Measurements from ENCODE around the gene ETFA.

ETFA gene

DNA sequence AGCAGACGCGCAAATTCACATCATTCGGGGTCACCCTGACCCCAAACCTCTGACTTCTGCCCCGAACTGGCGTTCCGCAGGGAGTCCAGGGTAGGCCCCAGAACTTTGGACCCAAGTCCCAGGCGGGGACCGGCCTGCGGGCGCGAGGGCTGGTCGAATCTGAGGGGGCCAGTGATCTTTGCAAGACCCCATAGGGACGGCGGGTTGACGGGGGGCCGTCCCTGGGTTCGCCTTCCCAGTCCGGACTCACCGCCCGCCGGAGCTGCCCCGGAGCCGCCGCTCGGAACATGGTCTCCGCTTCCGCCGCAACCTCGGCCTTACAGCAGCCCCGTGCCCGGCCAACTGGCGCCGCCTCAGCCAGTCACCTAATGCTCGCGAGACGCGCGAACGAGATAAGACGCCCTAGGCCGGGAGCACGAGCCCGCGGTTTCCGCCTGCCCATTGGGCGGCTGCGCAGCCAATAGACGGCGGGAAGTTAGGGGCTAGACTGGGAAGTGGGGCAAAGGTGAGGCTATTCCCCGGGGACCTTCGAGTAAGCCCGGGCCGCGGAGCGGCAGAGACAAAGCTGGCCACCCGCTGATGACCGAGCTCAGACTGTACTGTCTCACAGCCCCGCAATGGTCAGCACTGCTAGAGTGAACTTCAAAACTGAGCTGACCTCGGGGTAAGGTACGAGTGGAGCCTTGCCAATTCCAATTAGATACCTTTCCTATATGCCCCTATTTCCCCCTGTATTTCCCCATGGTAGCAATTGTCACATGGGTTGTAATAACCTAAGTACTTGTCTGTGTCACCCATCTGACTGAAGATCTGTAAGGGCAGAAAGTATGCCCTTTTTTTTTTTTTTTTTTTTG lies at the start of gene ETFA:
Gene ETFA, minus strand, starts transcription at position 370 of the 854 bp plus-strand sequence. Its CDS starts 81 bp downstream, at position 289.
- peak; percentile 91 to 97 for DNase-seq

DNA sequence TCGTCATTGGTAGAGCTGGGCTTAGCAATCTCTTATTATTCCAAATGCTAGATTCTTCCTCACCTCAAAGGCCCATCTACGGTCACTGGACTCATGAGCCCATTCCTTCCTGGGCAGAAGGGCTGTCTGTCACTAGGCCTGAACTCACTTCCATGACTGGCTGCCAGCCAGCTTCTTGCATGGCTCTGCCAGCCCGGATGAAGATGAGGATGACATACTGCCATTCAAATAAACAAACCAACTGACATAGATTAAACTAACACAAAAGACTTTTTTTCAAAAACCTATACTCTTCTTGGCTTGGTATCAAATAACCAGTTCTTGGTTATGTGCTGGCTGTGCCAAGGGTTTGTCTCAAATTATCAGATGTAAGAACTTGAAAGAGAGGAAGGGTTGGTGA lies 49.1 kb upstream of the ETFA start:
- no peak for DNase-seq

DNA sequence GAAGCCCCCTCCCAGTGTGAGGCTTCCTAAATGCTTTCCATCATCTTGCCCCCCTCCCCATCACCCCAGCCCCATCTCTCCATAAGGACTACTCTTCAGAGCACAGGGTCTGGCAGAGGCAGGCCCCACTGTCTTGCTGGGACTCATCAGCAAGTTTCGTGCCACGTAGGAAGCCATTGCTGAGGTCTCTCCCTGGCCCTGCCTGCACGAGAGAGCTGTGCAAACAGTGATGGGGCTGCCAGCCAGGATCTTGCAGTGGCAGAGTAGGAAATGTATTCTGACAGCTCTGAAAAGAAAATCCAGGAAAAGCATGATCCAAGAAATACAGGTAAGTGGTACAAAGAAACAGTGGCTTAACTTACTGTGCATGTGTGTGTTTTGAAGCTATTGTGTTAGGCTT lies 47.9 kb upstream of the ETFA start:
- no peak for DNase-seq

DNA sequence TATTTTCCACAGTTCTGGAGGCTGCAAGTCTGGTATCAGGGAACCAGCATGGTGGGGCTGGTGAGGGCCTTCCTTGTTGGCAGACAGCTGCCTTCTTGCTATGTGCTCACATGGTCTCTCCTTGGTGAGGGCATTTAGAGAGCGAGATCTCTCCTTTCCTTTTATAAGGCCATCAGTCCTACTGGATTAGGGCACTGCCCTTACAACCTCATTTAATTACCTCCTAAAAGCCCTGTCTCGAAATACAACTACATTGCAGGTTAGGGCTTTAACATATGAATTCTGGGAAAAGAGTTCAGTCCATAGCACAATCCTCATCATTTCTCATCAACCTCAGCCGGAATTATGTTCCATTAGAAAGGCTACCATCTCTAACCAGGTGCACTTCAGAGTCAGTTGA lies 47.2 kb upstream of the ETFA start:
- DNase-seq = no peak

DNA sequence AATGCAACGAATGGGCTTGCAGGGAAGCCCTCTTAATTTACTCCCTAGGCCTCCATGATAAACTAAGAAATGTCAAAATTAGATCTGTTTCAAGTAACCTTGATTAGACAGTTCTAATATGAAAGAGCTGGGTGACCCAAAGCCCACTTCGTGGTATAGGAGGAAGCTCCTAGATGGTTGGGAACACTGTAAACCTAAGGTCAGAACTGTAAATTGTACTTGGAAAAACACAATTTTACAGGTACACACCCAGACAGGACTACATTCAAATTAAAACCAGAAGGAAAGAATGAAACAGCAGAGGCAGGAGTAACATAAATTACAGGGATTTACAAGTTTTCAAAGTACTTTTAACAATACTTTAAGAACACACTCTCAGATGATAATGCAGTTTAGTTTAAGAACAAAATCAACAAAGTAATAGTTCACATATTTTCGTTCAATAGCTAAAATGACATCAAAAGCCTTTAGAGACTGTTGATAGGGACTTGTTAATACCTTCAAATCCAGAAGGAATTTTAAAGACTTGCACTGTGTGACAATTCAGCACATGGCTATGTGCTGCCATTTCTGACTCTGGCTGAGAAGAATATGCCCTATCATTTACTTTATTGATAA lies 43.7 kb upstream of the ETFA start:
- no peak for DNase-seq

DNA sequence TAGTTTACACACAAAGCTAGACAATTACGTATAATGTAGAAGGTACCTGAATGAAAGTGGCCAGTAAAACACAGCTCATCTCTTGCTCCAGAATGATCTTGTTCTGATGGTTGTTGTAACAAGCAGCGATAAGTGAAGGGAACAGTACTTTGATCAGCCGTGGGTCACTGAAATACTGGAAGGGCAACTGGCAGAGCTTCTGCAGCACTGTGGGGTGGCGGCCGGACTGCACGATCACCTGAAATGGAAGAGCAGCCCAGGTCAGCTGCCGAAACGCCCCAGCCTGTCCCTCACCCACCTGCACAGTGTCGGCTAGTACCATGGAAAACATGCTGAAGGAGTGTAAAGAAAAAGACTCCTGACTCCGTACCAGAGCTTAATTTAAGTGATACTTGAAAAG lies 42.6 kb upstream of the ETFA start:
- no peak for DNase-seq

DNA sequence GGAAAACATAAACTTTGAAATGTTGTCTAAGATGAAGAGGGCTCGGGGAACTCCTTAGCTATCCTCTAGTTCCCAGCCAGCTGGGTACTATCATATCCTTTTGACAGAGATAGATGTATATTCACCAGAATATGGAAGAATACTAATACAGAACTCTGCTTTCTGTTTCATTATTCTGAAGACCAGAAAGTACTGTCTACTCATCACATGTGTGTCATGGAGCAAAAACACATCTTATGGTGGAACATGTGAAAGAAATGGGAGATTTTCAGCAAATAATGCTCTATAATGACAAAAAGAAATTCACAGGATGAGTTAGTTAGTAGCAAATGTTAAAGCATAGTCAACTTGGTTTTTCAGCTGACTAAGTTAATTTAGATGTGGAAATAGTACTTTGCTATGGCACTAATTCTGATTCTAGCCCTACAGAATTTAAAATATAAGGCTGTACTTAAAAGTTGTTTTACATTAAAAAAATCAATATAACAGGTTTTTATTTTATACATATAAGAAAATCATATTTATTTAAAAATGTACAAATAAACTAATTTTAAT lies 41.8 kb upstream of the ETFA start:
- no peak for DNase-seq

DNA sequence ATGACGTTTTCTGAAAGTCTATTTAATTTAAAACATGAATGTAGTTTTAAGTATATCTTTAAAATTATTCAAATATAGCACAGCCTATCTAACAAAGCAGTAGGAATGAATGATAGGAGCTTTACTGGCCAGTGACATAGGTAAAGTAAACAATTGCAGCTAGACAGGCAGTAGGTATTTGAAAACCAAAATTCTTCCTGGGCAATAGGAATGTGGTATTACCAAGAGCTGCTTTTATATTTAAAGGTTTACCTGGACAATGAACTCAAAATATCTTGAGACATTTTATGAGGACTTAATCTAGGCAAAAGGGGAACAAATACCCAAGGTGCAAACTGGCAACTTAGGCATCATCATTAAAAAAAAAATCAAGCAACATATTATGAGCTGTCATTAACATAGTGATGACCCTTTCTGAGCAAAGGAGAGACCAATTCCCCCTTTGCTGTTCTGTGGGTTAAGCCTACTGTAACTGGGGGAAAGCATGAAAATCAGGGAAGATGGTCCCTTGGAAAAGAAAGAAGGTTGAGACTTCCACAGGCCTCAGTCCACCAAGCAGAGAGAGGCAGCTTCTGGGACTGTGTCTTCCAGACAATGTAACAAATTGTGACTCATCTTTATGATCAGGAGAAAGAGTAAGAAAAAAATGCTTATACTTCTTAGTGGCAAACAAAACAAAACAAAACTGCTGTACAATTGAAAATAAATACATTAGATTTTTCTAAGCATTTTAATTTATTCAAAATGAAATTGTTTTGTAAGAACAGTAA lies 38.2 kb upstream of the ETFA start:
- DNase-seq = no peak

DNA sequence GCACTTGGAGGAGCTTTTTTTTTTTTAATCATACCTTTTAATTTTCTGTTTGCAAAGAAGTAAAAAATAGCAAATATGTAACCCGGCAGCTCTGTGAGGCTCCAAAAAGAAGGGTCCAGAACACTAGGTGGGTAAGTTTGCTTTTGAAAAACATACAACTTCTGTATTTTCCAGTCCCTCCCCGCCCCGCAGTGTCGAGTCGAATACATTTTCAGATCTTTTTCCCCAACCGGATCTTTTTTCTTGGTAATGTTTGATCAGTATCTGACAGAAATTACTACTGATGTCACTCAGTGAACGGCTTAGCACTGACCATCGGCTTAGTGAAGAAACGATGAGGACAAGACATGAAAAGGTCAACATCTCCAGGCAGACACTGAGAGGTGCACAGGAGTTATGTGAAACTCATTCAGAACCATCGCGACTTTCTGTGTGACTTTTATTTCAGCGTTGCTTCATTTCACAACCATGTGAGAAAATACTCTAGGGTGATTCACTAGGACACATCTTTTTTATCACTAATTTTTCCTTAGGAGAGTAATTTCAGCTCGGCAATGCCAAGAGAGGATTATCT lies 36.3 kb upstream of the ETFA start:
- no peak for DNase-seq

DNA sequence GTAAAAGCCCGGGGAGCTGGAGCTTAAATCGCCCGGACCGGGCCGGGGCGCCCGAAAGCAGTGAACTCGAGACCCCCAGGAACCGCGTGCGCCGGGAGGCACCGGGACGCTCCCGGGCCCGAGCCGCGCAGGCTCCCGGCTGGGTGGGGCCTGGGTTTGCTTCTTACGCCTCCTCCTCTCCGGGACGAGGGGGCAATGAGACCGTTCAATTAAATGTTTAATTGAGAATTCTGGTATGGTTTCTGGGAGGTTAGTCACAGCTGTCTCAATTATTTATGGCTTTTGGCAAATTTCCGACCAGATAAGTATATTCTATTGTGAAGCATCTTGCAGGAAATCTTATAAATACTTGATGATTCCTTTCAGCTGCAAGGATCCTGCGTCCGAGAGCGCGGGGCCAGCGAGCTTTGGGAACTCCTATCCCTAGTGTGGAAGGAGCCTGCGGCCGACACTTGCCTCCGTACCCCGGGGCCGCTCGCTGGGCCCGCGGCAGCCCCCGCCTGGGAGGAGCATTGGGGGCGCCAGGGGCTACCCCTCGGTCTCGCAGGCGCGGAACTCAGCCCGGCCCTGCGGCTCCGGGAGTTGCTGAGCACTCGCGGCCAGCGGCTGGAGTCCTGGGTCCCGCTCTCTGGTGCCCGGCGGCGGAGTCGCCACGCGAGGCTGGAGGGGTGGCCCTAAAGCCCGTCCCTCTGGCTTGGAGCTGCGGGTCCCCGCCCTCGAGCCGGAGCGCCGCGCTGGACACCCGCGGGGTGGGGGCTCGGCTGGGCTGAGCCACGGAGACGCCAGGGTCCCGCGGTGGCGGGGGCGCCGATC lies 35.6 kb upstream of the ETFA start:
- DNase-seq = peak in 1 of 2 donors; percentile 22

DNA sequence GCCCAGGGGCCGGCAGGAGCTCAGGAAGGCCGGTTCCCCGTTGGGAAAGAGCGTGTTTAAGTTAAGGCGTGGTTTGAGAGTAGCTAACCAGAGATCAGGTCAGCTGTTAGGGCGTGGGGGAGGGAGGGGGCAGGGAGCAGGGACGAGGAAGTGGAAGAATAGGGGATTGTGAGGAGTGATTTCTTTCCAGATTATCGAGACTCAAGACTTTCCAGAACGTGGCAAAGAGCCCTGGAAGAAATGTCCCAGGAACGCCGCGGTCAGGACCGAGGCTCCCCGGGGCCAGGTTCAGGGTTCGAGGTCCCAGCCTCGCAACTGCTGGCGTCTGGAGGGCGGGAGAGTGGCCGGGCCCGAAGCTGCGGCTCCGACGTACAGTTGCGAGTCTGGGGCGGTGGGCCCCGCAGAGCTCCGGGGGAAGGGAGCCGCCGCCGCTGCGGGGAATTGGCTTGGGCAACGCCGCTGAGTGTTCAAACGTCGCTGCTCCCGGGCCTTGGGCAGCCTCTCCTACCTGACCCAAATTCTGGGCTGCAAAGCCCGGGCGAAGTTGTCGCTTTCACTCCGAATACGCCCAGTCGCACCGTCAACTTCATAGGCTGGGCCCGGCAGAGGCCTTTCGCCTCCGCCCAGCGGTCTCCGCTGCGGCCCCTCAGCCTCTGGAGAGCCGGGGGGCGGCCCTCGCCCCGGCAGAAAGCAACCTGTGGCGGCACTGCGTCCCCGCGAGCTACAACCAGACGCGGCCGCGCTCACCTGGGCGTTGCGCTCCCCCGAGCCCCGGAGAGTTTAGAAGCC lies 34.8 kb upstream of the ETFA start:
- DNase-seq = peak in 1 of 2 donors; percentile 19

DNA sequence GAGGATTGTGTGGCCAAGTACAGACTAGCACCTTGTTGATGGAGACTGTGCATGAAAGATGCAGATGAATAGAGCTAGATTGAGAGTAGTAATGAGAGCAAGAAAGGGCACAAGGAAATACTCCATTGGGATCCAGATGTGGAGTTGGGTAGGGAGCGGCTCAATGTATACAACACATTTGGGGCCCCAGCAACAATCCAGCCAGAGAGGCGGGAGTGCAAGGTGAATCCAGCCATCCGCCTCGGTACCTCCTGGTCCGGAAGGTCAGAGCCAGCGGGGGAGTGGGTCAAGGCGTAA lies 34.3 kb upstream of the ETFA start:
- no peak for DNase-seq

DNA sequence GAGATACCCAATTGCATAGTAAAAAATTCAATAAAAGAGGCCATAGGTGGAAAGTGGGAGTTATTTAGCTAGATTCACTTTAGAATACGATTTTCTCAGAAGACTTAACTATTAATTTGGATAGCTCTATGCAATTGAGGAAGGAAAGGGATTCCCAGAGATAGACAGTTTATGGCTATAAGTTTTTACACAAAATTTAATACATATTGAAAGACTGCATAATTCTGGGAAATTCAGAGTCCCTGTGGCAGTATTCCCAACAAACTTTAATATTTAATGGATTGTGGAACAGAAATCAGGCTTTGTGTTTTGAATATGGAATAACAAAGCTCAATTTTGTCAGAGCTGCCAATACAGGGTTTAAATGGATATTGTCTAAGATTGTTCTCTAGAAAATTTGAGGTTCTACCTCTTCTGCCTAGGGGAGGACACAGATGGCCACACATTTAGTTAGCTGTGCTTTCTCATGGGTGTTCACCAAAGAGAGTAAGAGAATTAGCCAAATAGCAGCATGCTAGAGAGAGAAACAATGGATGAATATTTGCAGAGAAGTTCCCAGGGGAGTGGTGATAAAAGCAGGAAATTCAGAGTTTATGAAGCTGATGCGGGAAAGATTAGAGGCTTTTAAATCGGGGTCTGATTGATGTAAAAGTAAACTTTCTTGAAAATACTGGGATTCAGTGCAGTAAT lies 33.8 kb upstream of the ETFA start:
- no peak for DNase-seq

DNA sequence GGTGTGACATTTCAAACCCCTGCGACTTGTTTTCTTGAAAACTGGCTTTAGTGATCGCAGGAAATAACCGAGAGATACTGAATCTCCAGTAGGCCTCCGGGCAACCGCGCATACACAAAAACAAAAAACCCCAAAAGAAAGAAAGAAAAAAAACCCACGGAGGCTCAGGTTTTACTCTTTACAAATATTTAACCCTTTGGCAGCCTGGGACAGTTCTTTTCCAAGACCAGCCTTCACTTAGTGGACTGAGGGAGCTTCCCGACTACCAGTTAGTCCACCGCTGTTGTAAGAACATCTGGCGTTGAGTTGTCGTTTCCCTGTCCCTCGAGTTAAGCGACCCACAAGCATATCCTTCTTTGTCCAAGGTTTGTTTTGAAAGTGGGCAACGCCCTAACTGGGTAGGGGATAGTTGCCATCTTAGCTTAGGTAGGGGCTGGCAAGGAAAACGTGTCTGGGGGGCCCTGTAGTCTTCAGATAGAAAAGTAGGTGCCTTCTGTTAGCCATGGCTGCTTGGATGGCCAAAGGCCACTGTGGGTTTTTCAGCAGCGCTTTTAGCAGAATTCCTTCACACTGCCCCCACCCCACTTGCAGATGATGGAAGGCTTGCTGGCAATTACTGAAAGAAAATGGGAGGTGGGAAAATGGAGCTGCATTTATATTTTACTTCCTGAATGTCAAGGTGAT lies 32.2 kb upstream of the ETFA start:
- no peak for DNase-seq

DNA sequence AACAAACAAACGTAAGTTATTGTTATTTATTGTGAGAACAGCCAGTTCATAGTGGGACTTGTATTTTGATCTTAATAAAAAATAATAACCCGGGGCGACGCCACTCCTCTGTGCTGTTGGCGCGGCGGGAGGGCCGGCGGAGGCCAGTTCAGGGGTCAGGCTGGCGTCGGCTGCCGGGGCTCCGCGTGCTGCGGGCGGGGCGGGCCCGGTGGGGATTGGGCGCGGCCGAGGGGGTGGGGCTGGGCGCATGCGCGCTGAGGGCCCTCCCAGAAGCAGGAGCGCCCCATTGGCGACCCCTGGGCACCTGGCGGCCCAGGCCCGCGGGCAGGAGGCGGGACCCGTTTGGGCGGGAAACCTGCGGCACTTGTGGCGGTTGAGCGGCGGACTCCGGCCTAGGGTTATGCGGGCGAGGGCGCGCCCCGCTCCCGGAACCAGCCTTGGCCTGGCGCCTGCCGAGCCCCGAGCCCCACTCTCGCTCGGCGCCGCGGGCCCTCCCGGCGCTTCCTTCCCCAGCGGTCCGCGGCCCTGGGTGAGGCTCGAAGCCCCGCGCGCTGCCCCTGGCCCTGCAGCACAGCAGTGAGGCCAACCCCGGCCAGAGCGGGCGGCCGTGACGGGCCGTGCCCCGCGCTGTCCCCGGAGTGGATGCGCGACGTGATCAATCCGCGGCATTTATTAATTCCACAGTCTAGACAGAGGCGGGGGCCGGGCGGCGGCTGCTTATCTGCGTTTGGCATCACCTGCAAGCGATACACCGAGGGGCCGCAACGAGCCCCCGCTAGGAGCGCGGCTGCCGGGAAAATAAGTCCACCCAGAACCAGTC lies 31.3 kb upstream of the ETFA start:
- peak in 1 of 2 donors; percentile 27 for DNase-seq

DNA sequence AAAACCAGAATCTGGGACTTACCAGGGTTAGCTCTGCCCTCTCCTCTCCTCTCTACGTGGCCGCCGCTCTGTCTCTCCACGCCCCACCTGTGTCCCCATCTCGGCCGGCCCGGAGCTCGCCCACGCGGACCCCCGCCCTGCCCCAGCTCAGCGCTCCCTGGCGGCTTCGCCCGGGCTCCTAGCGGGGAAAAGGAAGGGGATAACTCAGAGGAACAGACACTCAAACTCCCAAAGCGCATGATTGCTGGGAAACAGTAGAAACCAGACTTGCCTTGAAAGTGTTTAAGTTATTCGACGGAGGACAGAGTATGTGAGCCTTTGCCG lies 30.8 kb upstream of the ETFA start:
- no peak for DNase-seq

DNA sequence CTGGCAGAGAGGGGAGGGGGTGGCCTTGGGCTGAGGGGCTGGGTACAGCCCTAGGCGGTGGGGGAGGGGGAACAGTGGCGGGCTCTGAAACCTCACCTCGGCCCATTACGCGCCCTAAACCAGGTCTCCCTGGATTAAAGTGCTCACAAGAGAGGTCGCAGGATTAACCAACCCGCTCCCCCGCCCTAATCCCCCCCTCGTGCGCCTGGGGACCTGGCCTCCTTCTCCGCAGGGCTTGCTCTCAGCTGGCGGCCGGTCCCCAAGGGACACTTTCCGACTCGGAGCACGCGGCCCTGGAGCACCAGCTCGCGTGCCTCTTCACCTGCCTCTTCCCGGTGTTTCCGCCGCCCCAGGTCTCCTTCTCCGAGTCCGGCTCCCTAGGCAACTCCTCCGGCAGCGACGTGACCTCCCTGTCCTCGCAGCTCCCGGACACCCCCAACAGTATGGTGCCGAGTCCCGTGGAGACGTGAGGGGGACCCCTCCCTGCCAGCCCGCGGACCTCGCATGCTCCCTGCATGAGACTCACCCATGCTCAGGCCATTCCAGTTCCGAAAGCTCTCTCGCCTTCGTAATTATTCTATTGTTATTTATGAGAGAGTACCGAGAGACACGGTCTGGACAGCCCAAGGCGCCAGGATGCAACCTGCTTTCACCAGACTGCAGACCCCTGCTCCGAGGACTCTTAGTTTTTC lies 30.2 kb upstream of the ETFA start:
- DNase-seq = peak in 1 of 2 donors; percentile 15

DNA sequence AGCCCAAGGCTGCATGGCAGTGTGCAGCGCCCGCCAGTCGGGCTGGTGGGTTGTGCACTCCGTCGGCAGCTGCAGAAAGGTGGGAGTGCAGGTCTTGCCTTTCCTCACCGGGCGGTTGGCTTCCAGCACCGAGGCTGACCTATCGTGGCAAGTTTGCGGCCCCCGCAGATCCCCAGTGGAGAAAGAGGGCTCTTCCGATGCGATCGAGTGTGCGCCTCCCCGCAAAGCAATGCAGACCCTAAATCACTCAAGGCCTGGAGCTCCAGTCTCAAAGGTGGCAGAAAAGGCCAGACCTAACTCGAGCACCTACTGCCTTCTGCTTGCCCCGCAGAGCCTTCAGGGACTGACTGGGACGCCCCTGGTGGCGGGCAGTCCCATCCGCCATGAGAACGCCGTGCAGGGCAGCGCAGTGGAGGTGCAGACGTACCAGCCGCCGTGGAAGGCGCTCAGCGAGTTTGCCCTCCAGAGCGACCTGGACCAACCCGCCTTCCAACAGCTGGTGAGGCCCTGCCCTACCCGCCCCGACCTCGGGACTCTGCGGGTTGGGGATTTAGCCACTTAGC lies 29.6 kb upstream of the ETFA start:
- peak; percentile 49 to 64 for DNase-seq
